LNCaP clone FGC (cell line): ENCODE data around the gene BMP6.

Source experiments
- DNase-seq: peaks from one replicate; pipeline ENCODE4 v3.0.0-alpha.2; 2011; ENCODE audit warnings: low read depth
- H3K4me3 ChIP-seq: 2 replicates; pipeline ENCODE4 v1.5.1; 2011; ENCODE audit warnings: mild to moderate bottlenecking, low read depth, low read length, control low read depth
- CTCF ChIP-seq: IDR thresholded peaks from 2 replicates; pipeline ENCODE4 v1.5.1; 2012; ENCODE audit warnings: mild to moderate bottlenecking; ENCODE audit not compliant: control insufficient read depth, insufficient read depth; ENCODE audit errors: extremely low read depth

Gene BMP6

DNA sequence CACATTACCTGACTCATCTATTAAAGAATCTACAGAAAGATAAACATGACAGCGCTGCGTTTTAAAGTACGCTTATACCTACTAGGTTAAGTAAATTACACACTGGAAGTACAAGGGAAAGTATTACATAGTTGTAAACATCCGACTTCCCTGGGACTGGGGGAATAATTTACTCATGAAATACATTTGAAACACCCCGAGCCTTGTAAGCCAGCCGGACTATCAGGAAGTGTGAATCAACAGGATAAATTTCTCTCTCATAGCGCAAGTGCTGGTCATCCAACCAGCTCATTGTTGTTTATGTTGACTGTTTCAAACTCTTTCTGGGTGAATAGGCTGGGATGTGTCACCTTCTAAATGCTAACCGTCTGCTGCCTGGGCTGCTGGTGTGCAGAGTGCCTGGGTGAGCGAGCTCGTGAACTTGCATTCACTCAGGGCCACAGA, 4.9 kb downstream of the BMP6 start:
- H3K4me3 ChIP-seq, result no peak overlapping the region
- no peak for DNase-seq
- no peak for TF ChIP-seq CTCF

DNA sequence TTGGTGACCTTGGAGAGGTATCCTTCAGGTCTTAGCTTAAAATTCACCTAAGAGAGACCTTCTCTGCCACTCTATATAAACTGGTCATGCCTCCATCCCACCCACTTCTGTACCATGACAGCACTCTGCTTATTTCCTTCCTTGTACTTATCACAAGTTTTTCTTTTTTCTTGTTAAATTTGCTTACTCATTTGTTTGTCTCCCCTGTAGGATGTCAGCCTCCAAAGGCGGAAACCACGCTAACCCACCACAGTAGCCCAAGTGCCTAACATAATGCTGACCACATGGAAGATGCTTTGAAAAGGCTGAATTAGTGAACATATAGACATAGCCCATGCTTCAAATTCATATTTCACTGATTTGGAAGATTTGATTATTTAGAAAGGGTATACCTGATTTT, 5.4 kb downstream of the BMP6 start:
- TF ChIP-seq CTCF, result no peak
- no peak for DNase-seq
- no peak overlapping the region for H3K4me3 ChIP-seq

GRCh38 chr6:7732228-7732627, 6.3 kb downstream of the BMP6 start:
- DNase-seq, result no peak
- no peak overlapping the region for H3K4me3 ChIP-seq
- TF ChIP-seq CTCF, result no peak

DNA sequence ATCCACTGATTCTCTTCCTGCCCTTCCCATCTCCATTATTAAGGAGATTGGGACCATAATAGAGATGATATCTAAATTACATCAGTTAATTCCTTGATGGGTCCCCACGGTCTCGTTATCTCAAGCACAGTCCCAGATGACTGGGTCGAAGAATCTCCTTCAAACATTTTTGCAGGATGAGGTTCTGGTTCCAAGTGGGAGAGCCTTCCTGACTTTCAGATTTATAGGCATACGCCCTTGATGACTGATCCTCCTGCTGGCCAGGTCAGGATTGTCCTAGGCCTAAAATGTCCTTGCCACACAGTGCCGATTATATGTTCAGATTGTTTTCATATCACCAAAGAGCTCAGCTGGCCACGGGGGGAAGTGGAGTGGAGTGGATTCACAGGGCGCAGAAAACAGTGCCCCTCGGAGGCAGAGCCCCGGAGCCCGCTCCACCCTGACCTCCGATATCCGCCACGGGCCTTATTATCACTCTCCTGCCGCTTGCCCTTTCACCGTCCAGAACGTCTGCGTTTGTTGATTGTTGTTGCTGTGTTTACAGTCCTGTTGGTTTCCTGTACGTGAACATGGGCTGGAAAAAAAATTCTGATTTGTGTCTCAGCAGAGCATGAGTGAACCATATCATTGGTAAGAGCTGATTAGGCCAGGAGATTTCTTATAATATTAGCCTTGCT, 8.9 kb downstream of the BMP6 start:
- no peak overlapping the region for H3K4me3 ChIP-seq
- TF ChIP-seq CTCF, result no peak
- DNase-seq, result no peak

GRCh38 chr6:7737106-7737505, 11.2 kb downstream of the BMP6 start:
- no peak for DNase-seq
- no peak overlapping the region for H3K4me3 ChIP-seq
- TF ChIP-seq CTCF, result no peak

DNA sequence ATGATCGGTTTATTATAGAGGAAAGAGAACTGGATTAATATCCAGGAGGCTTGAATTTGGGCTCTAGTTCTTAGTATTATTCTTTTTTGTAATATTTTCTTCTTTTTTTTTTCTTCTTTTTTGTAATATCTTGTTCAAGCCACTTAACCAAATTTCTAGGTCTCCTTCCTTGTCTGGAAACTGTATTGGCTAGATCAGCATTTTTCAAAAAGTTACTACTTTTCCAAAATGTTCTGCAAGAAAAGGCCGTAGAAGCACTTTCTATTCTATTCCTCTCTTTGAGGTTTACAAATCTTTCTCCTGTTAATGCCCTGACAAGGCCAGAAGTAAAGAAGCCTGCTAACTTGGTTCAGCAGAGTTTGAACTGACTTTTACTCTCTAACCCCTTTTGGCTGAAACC, 12.0 kb downstream of the BMP6 start:
- no peak for DNase-seq
- TF ChIP-seq CTCF, result no peak
- no peak overlapping the region for H3K4me3 ChIP-seq

DNA sequence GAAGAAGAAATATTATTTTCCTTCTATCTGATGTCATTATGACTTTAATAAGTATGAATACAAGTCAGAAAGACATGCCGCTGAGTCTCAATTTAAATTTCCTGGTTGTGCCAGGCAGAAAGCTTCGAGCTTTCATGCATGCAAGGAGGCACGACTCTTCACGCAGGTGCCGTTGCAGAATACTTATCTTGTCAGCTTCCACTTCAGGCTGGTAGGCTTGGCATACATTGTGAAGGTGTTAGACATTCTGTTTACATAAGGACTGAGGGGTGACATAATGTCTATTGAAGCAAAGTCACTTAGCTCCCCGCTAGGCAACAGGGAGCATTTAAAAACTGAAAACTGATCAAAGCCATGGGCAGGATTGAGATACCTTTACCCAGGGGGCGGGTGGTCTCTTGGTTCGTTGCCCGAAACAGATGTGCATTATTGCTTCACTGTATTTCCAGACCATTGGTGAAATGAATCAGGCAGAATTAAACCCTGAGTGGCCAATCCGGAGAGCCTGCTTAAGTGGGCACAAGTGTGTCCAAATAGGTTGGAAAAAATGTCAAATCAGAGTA, 16.4 kb downstream of the BMP6 start:
- H3K4me3 ChIP-seq, result no peak overlapping the region
- TF ChIP-seq CTCF, result no peak
- no peak for DNase-seq
